ENCODE measurements around the gene DUSP6. TPM values are rescaled to one million over a fixed set of nuclear protein-coding genes. Genes with fewer than 3 reads are reported as not detected.

DUSP6 gene
- total RNA-seq, 4 donors from 2014 or later = 33.1 to 71.0 (median 46.7) TPM

GRCh38 chr12:89392391-89392790 lies 40.1 kb upstream of the DUSP6 start:
- Histone ChIP-seq H3K4me1 (no peaks in the 10 kb centered on the region), H3K4me3 (no peak overlapping the region), H3K27ac (no peak overlapping the region), H3K9me3 (no peaks in the 10 kb centered on the region), H3K36me3 (no peaks in the 10 kb centered on the region), H3K27me3 (no peaks in the 10 kb centered on the region)
- DNase-seq = no peak
- TF ChIP-seq CTCF (IDR thresholded peaks at IDR 0.05) = no peak
- TF ChIP-seq POLR2A (IDR thresholded peaks at IDR 0.05) = no peak

- Histone ChIP-seq H3K27me3 (no peaks in the 10 kb centered on the region), H3K4me3 (no peak overlapping the region), H3K36me3 (no peaks in the 10 kb centered on the region), H3K27ac (peak overlapping the region in 2 of 4 donors; percentile 67 to 84), H3K4me1 (no peaks in the 10 kb centered on the region), H3K9me3 (no peaks in the 10 kb centered on the region)
- DNase-seq = no peak
- TF ChIP-seq POLR2A (IDR thresholded peaks at IDR 0.05) (no peak), CTCF (IDR thresholded peaks at IDR 0.05) (no peak)
These were observed 39.5 kb upstream of the DUSP6 start for GRCh38 chr12:89391726-89392336.

DNA sequence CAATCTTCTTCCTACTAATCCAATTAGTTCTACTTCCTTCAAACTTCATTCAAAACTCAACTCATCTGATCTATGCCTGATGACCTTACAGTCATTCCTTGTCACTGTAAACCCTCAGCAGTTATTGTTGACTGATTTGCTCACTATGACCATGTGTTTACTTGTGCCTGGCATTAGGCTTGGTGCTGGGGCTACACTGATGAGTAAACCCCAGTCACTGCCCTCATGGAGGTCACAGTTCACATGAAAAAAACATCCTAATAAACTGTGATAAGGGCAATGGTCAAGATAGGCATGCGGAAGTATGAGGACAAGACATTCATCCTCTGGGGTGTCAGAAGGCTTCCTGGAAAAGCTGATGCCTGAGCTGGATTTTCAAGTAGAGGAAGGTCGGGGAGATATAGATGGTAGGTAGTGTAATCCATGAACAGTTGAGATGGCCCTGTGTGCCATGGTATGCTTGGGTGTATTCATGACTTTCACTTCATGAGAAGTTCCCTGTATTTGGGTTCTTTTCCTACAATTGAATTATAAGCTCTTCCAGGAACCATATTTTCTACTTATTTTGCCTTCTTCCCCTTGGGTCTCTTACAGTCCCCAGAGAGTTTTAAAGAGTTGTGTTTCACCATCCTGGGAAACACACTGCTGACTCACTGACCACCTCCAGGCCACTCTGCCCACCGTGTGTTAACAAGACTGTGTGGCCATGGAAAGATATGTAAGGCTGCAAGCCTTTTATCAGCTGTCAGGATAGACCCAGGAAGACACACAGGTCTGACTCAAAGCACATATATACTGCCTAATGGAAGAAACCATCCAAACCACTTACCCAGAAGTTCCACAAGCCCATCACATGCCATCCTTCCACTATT lies 38.7 kb upstream of the DUSP6 start:
- no peaks in the 10 kb centered on the region for H3K27me3 ChIP-seq
- DNase-seq = peak in 1 of 3 donors; percentile 65
- TF ChIP-seq CTCF (IDR thresholded peaks at IDR 0.05) (no peak), POLR2A (IDR thresholded peaks at IDR 0.05) (no peak)
- peak overlapping the region in 3 of 4 donors; percentile 67 to 88 (median 84) for H3K27ac ChIP-seq
- no peak overlapping the region for H3K4me3 ChIP-seq
- H3K4me1 ChIP-seq = no peaks in the 10 kb centered on the region
- H3K36me3 ChIP-seq = no peaks in the 10 kb centered on the region
- H3K9me3 ChIP-seq = no peaks in the 10 kb centered on the region

GRCh38 chr12:89389755-89390661 lies 37.7 kb upstream of the DUSP6 start:
- Histone ChIP-seq H3K4me3 (no peak overlapping the region), H3K4me1 (peaks cover 0 to 10% (median 2%) of the 10 kb centered on the region in 4 donors), H3K27me3 (no peaks in the 10 kb centered on the region), H3K27ac (peak overlapping the region in 3 of 4 donors; percentile 67 to 88 (median 84)), H3K36me3 (no peaks in the 10 kb centered on the region), H3K9me3 (no peaks in the 10 kb centered on the region)
- peak in 1 of 3 donors; percentile 57 for DNase-seq
- TF ChIP-seq POLR2A (IDR thresholded peaks at IDR 0.05) (no peak), CTCF (IDR thresholded peaks at IDR 0.05) (peak in 3 of 6 experiments; percentile 47 to 54 (median 50))

GRCh38 chr12:89386138-89386537 lies 33.8 kb upstream of the DUSP6 start:
- TF ChIP-seq CTCF (IDR thresholded peaks at IDR 0.05) (no peak), POLR2A (IDR thresholded peaks at IDR 0.05) (peak in 1 of 2 donors; percentile 46)
- no peak overlapping the region for H3K4me3 ChIP-seq
- no peaks in the 10 kb centered on the region for H3K27me3 ChIP-seq
- peaks cover 0 to 30% (median 13%) of the 10 kb centered on the region in 4 donors for H3K4me1 ChIP-seq
- no peaks in the 10 kb centered on the region for H3K9me3 ChIP-seq
- peak overlapping the region in 3 of 4 donors; percentile 29 to 79 (median 61) for H3K27ac ChIP-seq
- no peaks in the 10 kb centered on the region for H3K36me3 ChIP-seq
- peak in 1 of 3 donors; percentile 62 for DNase-seq

Measured in Peyer's patch (tissue), 4 donors.